ENCODE results near the gene WHRN.

The WHRN gene

GRCh38 chr9:114470121-114470520 lies 35.2 kb downstream of the WHRN start:
- DNase-seq, result no peak

GRCh38 chr9:114469091-114469853 lies 36.0 kb downstream of the WHRN start:
- DNase-seq, result no peak

- no peak for DNase-seq
Observed at GRCh38 chr9:114467910-114468309, 37.4 kb downstream of the WHRN start.

- no peak for DNase-seq
Observed at GRCh38 chr9:114467226-114467750, 38.0 kb downstream of the WHRN start.

GRCh38 chr9:114465906-114466900 lies 39.1 kb downstream of the WHRN start:
- no peak for DNase-seq

- DNase-seq, result no peak
Observed at GRCh38 chr9:114465417-114465816, 39.9 kb downstream of the WHRN start.

GRCh38 chr9:114464281-114465051 lies 40.8 kb downstream of the WHRN start:
- no peak for DNase-seq

GRCh38 chr9:114462791-114463190 lies 42.5 kb downstream of the WHRN start:
- DNase-seq, result no peak

- no peak for DNase-seq
Observed at GRCh38 chr9:114461468-114461867, 43.8 kb downstream of the WHRN start.

GRCh38 chr9:114460513-114461199 lies 44.6 kb downstream of the WHRN start:
- DNase-seq, result no peak

GRCh38 chr9:114459464-114459863 lies 45.8 kb downstream of the WHRN start:
- DNase-seq, result no peak

- no peak for DNase-seq
Observed at GRCh38 chr9:114456929-114457328, 48.3 kb downstream of the WHRN start.

GRCh38 chr9:114454652-114455051 lies 50.6 kb downstream of the WHRN start:
- no peak for DNase-seq

- peak; percentile 19 for DNase-seq
Observed at GRCh38 chr9:114452219-114453165, 52.8 kb downstream of the WHRN start.

GRCh38 chr9:114451707-114452031 lies 53.6 kb downstream of the WHRN start:
- DNase-seq, result no peak

GRCh38 chr9:114450833-114451706 lies 54.2 kb downstream of the WHRN start:
- peak; percentile 47 for DNase-seq

- DNase-seq, result no peak
Observed at GRCh38 chr9:114450181-114450580, 55.1 kb downstream of the WHRN start.

GRCh38 chr9:114449236-114449635 lies 56.0 kb downstream of the WHRN start:
- no peak for DNase-seq

GRCh38 chr9:114448706-114449105 lies 56.6 kb downstream of the WHRN start:
- DNase-seq, result no peak
